ENCODE measurements around the gene STXBP3. TPM values are rescaled to one million over a fixed set of nuclear protein-coding genes. Genes with fewer than 3 reads are reported as not detected.

The STXBP3 gene
- total and polyA plus RNA-seq, 2 of the 8 experiments (the other 6 are each of a cell fraction or from before 2014, with no cell fraction given) = 6.0 to 38.5 TPM

GRCh38 chr1:108749081-108749480 is 2.6 kb downstream of the STXBP3 start:
- Histone ChIP-seq H2BK15ac (ENCODE audit: low read length) (no peak overlapping the region), H3K4ac (replicated peaks; ENCODE audit: insufficient read length, low read depth, low read length) (no peak overlapping the region), H3K18ac (ENCODE audit: extremely low read depth, low read length) (no peak overlapping the region), H4K5ac (ENCODE audit: insufficient read length, low read depth, low read length) (no peak overlapping the region), H3K23me2 (ENCODE audit: low read depth, low read length) (no peaks in the 10 kb centered on the region; the same call in 1 of the 2 replicates), H3K27me3 (replicated peaks in 1 of 4; ENCODE audit: control insufficient read depth in 3 of 4, extremely low read depth in 1 of 4, insufficient read depth in 3 of 4, low read length in 3 of 4) (peaks cover 0 to 4% (median 0%) of the 10 kb centered on the region in 4 experiments; a peak in 3 of 7 replicates), H3K56ac (replicated peaks; ENCODE audit: insufficient read length, low read depth, low read length) (no peak overlapping the region), H2BK5ac (ENCODE audit: low read depth, low read length) (no peak overlapping the region), H3K9ac (replicated peaks in 1 of 4; ENCODE audit: extremely low read depth in 1 of 4, low read depth in 3 of 4, low read length in 3 of 4) (no peak overlapping the region), H3K23ac (ENCODE audit: insufficient read length) (no peak overlapping the region), H4K91ac (replicated peaks; ENCODE audit: insufficient read length, low read length) (no peak overlapping the region), H3K79me2 (ENCODE audit: control insufficient read depth in 1 of 2, insufficient read depth in 2 of 2, low read length in 2 of 2) (peaks cover 0 to 22% of the 10 kb centered on the region in 2 experiments; a peak in 2 of 4 replicates), H3K4me3 (ENCODE audit: extremely low read depth in 1 of 4, insufficient read depth in 2 of 4, low read depth in 3 of 4, low read length in 4 of 4) (no peak overlapping the region), H2BK120ac (replicated peaks; ENCODE audit: low read depth, low read length) (no peak overlapping the region), H3K27ac (ENCODE audit: low read depth, low read length) (no peak overlapping the region), H3K9me3 (ENCODE audit: insufficient read depth in 2 of 2, low read depth in 1 of 2, low read length in 1 of 2) (no peaks in the 10 kb centered on the region), H4K8ac (ENCODE audit: extremely low read depth, insufficient read depth, low read length) (no peak overlapping the region), H3K14ac (ENCODE audit: insufficient read length) (no peak overlapping the region), H3K4me1 (replicated peaks in 1 of 4; ENCODE audit: control insufficient read depth in 3 of 4, insufficient read depth in 4 of 4, low read length in 3 of 4) (no peaks in the 10 kb centered on the region; a peak in 1 of 7 replicates), H3K79me1 (ENCODE audit: low read depth, low read length) (no peaks in the 10 kb centered on the region), H3K4me2 (ENCODE audit: insufficient read depth in 1 of 2, low read depth in 2 of 2, low read length in 2 of 2) (no peak overlapping the region), H2AFZ (ENCODE audit: low read length) (no peak overlapping the region), H4K20me1 (replicated peaks in 1 of 2; ENCODE audit: control insufficient read depth in 1 of 2, insufficient read depth in 2 of 2, low read length in 2 of 2) (no peaks in the 10 kb centered on the region), H3K36me3 (ENCODE audit: control insufficient read depth in 2 of 4, insufficient read depth in 4 of 4, low read length in 3 of 4) (peaks cover 0 to 14% (median 3%) of the 10 kb centered on the region in 4 experiments; a peak in 2 of 8 replicates), H2BK12ac (ENCODE audit: low read depth, low read length) (no peak overlapping the region), H2BK20ac (ENCODE audit: low read length) (no peak overlapping the region), H2AK5ac (ENCODE audit: low read depth, low read length) (no peak overlapping the region)
- TF ChIP-seq ATF2 (IDR thresholded peaks at IDR 0.05; ENCODE audit: low read length) (no peak), BCL11A (IDR thresholded peaks at IDR 0.05; ENCODE audit: low read depth in 2 of 2, low read length in 2 of 2) (no peak)
- TF ChIP-seq, protein P1, sequence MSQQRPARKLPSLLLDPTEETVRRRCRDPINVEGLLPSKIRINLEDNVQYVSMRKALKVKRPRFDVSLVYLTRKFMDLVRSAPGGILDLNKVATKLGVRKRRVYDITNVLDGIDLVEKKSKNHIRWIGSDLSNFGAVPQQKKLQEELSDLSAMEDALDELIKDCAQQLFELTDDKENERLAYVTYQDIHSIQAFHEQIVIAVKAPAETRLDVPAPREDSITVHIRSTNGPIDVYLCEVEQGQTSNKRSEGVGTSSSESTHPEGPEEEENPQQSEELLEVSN (IDR thresholded peaks at IDR 0.05) = no peak
- FAIRE-seq (no peak), DNase-seq (ENCODE audit: low read depth in 1 of 2, low spot score in 2 of 2) (no peak)
- CTCF ChIA-PET (ENCODE audit: partially characterized antibody) = no interaction called here
- POLR2A ChIA-PET (ENCODE audit: partially characterized antibody) = no interaction called here
- 87 to 100% methylated on average over 2 to 4 of the region's 4 CpGs for WGBS, 2 experiments (ENCODE audit: extremely low coverage in 1 of 2, insufficient coverage in 1 of 2, insufficient read length in 1 of 2, insufficient replicate concordance in 2 of 2, low coverage in 1 of 2, low lambda C conversion rate in 2 of 2, missing lambda C conversion rate in 1 of 2)
